Kidney (tissue), 14 donors: ENCODE results near the gene SH3BP5L. TPM values are rescaled to one million over a fixed set of nuclear protein-coding genes. Genes with fewer than 3 reads are reported as not detected.
A peak's percentile ranks its signal among the peaks of the same experiment; 100 is the strongest.
"Not testable (repeated sequence)": the region's sequence is repeated elsewhere in the genome, so short reads cannot be mapped to it uniquely, and the experiment has no call there.

Experiments used
- DNase-seq, 5 donors: peaks; one replicate each; pipeline ENCODE4 v3.0.0-alpha.2; 2013 to 2020
- FAIRE-seq: peaks from 2 replicates; lab custom pipeline; 2012; peaks lifted over from hg19 to GRCh38; lab: Jason Lieb, UNC
- H3K27ac ChIP-seq, 2 donors: one replicate each; pipeline ENCODE4 v1.7.0; 2013; ENCODE audit warnings: low read depth in 2 of 2, low read length in 2 of 2, inconsistent platforms in 1 of 2
- H3K27me3 ChIP-seq: one replicate; pipeline ENCODE4 v1.7.1; 2013; ENCODE audit warnings: low read length, inconsistent platforms; ENCODE audit not compliant: control insufficient read depth, insufficient read depth
- H3K36me3 ChIP-seq, 3 donors: one replicate each; pipeline versions ENCODE4 v1.7.0 to v1.7.1; 2013; ENCODE audit warnings: low read length in 3 of 3, control low read depth in 1 of 3, inconsistent platforms in 1 of 3; ENCODE audit not compliant: insufficient read depth in 3 of 3, control insufficient read depth in 2 of 3
- H3K4me1 ChIP-seq, 3 donors: one replicate each; pipeline versions ENCODE4 v1.7.0 to v1.7.1; 2013; ENCODE audit warnings: low read length in 3 of 3, inconsistent platforms in 1 of 3, low read depth in 1 of 3; ENCODE audit not compliant: control insufficient read depth in 2 of 3, insufficient read depth in 2 of 3
- H3K4me3 ChIP-seq, 3 donors: one replicate each; pipeline versions ENCODE4 v1.7.0 to v1.8.1; 2013; ENCODE audit warnings: low read length in 3 of 3, control low read depth in 1 of 3, inconsistent platforms in 1 of 3
- H3K9ac ChIP-seq, 3 donors: one replicate each; pipeline versions ENCODE4 v1.7.0 to v1.7.1; 2013; ENCODE audit warnings: low read length in 3 of 3, control low read depth in 1 of 3, inconsistent platforms in 1 of 3
- H3K9me3 ChIP-seq, 3 donors: one replicate each; pipeline versions ENCODE4 v1.7.0 to v1.7.1; 2013; ENCODE audit warnings: low read length in 3 of 3, control low read depth in 1 of 3, inconsistent platforms in 1 of 3; ENCODE audit not compliant: control insufficient read depth in 2 of 3, insufficient read depth in 1 of 3
- intact Hi-C: fragments of 100-400 bp; cut with DNase I; formaldehyde crosslinking; loops from one replicate; pipeline ENCODE4 v1.11.1; 2022
- polyA plus RNA-seq: library from polyadenylated mRNA; stranded (reverse); fragments of 350-450 nt; fragmentation: Illumina TruSeq; extraction: RNeasy Lipid Tissue Mini Kit (QIAGEN cat#74804); gene quantifications from one replicate; pipeline ENCODE4 v1.2.3, GENCODE V29; 2014; ENCODE audit warnings: low read depth, low replicate concordance; ENCODE audit not compliant: insufficient read depth
- total RNA-seq: library from RNA; stranded (reverse); fragmentation: NEBNext Ultra II Directional; extraction: Animal tissue kit (Norgen Biotek cat#: 25700); gene quantifications from one replicate; pipeline ENCODE4 v1.2.1, GENCODE V29; 2021
- TF ChIP-seq, protein P1 (sequence below): IDR thresholded peaks from 3 replicates; pipeline ENCODE4 v1.5.1; 2012; ENCODE audit warnings: mild to moderate bottlenecking, moderate library complexity, borderline replicate concordance; ENCODE audit not compliant: insufficient read depth; ENCODE audit errors: extremely low read depth
- donor health status: control.
- donor health status: control.
- donor health status: control.
- donor health status: control.
- donor health status: control.
- donor health status: DM: yes; HTN: yes; CAD: no.
- donor health status: Normal renal cell carcinoma (clear cell type).

Gene SH3BP5L
- total and polyA plus RNA-seq, 2 donors from 2014 or later = 16.6 to 24.9 TPM

DNA sequence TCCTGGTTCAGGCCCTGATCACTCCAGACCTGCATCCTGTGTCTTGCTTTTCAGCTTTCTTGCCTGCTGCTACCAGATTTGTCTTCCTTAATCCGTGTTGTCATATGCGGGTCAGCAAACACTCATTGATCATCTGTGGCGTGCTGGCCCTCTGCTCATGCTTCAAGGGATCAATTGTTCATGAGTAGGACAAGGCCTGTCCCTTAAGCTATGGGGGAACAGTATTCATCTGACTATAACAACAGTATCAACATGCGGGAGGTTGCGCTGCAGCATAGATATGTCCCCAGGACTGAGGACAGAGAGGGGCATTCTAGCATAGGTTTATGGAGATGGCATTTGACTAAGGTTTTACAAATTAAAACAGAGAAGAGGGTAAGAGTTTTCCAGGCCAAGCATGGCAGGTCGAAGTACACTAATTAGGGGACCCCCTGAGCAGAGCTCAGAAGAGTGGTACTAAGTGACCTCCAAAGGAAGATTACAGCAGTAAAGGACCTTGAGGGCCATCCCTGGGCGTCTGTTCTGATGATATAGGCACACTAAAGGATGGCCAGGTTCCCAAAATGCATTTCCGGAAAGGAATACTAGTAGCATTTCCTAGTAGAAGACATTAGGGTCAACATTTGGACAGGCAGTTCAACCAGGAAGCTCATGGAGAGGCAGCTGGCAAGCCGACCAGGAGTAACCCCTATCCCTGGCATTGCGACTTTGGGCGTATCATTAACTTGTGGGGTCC, 11.5 kb upstream of the SH3BP5L start:
- Histone ChIP-seq H3K27ac (peak overlapping the region; percentile 92 to 100), H3K27me3 (no peaks in the 10 kb centered on the region), H3K4me1 (peaks cover 0 to 21% (median 6%) of the 10 kb centered on the region in 3 donors), H3K4me3 (peak overlapping the region; percentile 80 to 92 (median 82)), H3K36me3 (no peaks in the 10 kb centered on the region), H3K9ac (peak overlapping the region; percentile 57 to 89 (median 67)), H3K9me3 (no peaks in the 10 kb centered on the region)
- intact Hi-C loops = no loop called here
- TF ChIP-seq, protein P1, sequence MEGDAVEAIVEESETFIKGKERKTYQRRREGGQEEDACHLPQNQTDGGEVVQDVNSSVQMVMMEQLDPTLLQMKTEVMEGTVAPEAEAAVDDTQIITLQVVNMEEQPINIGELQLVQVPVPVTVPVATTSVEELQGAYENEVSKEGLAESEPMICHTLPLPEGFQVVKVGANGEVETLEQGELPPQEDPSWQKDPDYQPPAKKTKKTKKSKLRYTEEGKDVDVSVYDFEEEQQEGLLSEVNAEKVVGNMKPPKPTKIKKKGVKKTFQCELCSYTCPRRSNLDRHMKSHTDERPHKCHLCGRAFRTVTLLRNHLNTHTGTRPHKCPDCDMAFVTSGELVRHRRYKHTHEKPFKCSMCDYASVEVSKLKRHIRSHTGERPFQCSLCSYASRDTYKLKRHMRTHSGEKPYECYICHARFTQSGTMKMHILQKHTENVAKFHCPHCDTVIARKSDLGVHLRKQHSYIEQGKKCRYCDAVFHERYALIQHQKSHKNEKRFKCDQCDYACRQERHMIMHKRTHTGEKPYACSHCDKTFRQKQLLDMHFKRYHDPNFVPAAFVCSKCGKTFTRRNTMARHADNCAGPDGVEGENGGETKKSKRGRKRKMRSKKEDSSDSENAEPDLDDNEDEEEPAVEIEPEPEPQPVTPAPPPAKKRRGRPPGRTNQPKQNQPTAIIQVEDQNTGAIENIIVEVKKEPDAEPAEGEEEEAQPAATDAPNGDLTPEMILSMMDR = no peak
- FAIRE-seq = no peak
- DNase-seq = no peak

DNA sequence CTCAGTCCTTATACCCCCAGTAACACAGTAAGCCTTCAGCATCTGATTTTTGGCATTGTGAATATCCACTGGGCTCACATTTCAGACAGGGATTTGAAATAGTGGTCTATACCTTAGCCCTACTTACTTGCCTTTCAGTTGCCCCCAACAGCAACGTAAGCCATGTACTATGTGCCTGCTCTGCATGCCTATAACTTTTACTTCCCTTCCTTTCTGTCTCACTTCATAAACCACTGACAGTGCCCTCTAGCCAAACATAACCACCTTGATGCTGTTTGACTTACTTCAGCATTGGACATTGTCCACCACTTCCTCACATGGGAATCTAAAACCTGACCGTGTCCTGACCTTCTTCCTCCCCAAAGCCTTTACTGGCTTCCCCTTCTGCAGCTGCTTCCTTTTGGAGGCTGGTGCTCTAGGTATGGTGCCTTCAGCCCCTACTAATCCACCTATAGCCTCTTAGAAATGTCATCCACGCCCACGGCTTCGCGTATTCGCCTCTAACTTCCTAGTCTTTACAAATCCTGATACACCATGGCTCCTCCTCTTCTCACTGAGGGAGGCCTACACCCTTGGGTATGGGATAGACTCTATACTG, 8.7 kb upstream of the SH3BP5L start:
- no peaks in the 10 kb centered on the region for H3K9me3 ChIP-seq
- intact Hi-C loops = no loop called here
- H3K36me3 ChIP-seq = no peaks in the 10 kb centered on the region
- no peak overlapping the region for H3K27ac ChIP-seq
- H3K4me1 ChIP-seq = peaks cover 0 to 10% (median 6%) of the 10 kb centered on the region in 3 donors
- H3K27me3 ChIP-seq = no peaks in the 10 kb centered on the region
- FAIRE-seq (no peak), DNase-seq (peak in 2 of 5 donors; percentile 38 to 46)
- TF ChIP-seq, protein P1 = no peak
- H3K9ac ChIP-seq = no peak overlapping the region
- no peak overlapping the region for H3K4me3 ChIP-seq

DNA sequence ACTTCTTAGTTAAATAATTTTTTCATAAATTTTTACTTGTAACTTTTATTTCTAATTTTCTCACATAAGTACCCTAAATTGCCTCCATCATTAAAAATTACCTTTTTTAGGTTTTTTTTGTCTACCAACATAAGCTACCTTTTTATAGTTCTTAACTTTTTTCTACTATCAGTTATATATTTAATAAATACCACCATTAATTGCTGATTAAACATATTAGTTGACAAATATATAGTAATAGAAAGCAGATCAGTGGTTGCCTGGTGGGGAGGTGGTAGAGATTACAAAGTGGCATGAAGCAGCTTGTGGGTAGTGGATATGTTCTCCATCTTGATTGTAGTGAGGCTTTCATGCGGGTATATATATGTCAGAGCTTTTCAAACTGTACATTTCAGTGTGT, 6.1 kb upstream of the SH3BP5L start:
- Histone ChIP-seq H3K27ac (no peak overlapping the region), H3K9me3 (no peaks in the 10 kb centered on the region), H3K27me3 (no peaks in the 10 kb centered on the region), H3K4me1 (peaks cover 0 to 5% (median under 1%) of the 10 kb centered on the region in 3 donors), H3K36me3 (no peaks in the 10 kb centered on the region), H3K9ac (no peak overlapping the region), H3K4me3 (no peak overlapping the region)
- TF ChIP-seq, protein P1 = no peak
- DNase-seq (no peak), FAIRE-seq (no peak)
- intact Hi-C loops = no loop called here

DNA sequence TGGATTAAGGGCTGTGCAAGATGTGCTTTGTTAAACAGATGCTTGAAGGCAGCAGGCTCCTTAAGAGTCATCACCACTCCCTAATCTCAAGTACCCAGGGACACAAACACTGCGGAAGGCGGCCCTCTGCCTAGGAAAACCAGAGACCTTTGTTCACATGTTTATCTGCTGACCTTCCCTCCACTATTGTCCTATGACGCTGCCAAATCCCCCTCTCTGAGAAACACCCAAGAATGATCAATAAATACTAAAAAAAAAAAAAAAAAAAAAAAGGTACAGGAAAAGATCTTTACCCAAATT, 5.0 kb upstream of the SH3BP5L start:
- H3K9ac ChIP-seq, FAIRE-seq, DNase-seq, H3K27me3 ChIP-seq, intact Hi-C loops, H3K9me3 ChIP-seq, H3K4me1 ChIP-seq, H3K4me3 ChIP-seq, H3K36me3 ChIP-seq, H3K27ac ChIP-seq: not testable (repeated sequence)
